Measurements from ENCODE around the gene PPP1R7. TPM values are rescaled to one million over a fixed set of nuclear protein-coding genes. Genes with fewer than 3 reads are reported as not detected.

The PPP1R7 gene
- total RNA-seq, 1 donor = 46.7 TPM

- Histone ChIP-seq H3K27ac (ENCODE audit: low read depth, low read length) (no peak overlapping the region), H2AFZ (ENCODE audit: low read length) (no peak overlapping the region), H3K4me1 (ENCODE audit: insufficient read depth, low read length) (no peaks in the 10 kb centered on the region), H3K36me3 (ENCODE audit: insufficient read depth, low read length) (no peaks in the 10 kb centered on the region), H3K79me2 (ENCODE audit: insufficient read depth, low read length) (no peaks in the 10 kb centered on the region), H4K20me1 (ENCODE audit: insufficient read depth, low read length) (no peaks in the 10 kb centered on the region), H3K9me3 (ENCODE audit: low read depth, low read length) (no peaks in the 10 kb centered on the region), H3K4me3 (ENCODE audit: insufficient read depth, low read length) (no peak overlapping the region), H3K27me3 (ENCODE audit: insufficient read depth, low read length) (peaks cover 3% of the 10 kb centered on the region), H3K4me2 (ENCODE audit: insufficient read depth, low read length) (no peak overlapping the region)
- peak; percentile 66 for DNase-seq (ENCODE audit: insufficient read length, low spot score, missing footprints)
- TF ChIP-seq, protein P1, sequence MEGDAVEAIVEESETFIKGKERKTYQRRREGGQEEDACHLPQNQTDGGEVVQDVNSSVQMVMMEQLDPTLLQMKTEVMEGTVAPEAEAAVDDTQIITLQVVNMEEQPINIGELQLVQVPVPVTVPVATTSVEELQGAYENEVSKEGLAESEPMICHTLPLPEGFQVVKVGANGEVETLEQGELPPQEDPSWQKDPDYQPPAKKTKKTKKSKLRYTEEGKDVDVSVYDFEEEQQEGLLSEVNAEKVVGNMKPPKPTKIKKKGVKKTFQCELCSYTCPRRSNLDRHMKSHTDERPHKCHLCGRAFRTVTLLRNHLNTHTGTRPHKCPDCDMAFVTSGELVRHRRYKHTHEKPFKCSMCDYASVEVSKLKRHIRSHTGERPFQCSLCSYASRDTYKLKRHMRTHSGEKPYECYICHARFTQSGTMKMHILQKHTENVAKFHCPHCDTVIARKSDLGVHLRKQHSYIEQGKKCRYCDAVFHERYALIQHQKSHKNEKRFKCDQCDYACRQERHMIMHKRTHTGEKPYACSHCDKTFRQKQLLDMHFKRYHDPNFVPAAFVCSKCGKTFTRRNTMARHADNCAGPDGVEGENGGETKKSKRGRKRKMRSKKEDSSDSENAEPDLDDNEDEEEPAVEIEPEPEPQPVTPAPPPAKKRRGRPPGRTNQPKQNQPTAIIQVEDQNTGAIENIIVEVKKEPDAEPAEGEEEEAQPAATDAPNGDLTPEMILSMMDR (IDR thresholded peaks at IDR 0.05; ENCODE audit: extremely low read depth, low read depth, low read length) = no peak
Observed at GRCh38 chr2:241199286-241199685, 49.0 kb downstream of the PPP1R7 start.

- H3K4me2 ChIP-seq (ENCODE audit: insufficient read depth, low read length) = no peak overlapping the region
- peaks cover 3% of the 10 kb centered on the region for H3K27me3 ChIP-seq (ENCODE audit: insufficient read depth, low read length)
- no peaks in the 10 kb centered on the region for H3K36me3 ChIP-seq (ENCODE audit: insufficient read depth, low read length)
- no peaks in the 10 kb centered on the region for H4K20me1 ChIP-seq (ENCODE audit: insufficient read depth, low read length)
- peak; percentile 83 for DNase-seq (ENCODE audit: insufficient read length, low spot score, missing footprints)
- TF ChIP-seq, protein P1 (IDR thresholded peaks at IDR 0.05; ENCODE audit: extremely low read depth, low read depth, low read length) = no peak
- H3K27ac ChIP-seq (ENCODE audit: low read depth, low read length) = no peak overlapping the region
- H3K9me3 ChIP-seq (ENCODE audit: low read depth, low read length) = no peaks in the 10 kb centered on the region
- no peaks in the 10 kb centered on the region for H3K79me2 ChIP-seq (ENCODE audit: insufficient read depth, low read length)
- no peaks in the 10 kb centered on the region for H3K4me1 ChIP-seq (ENCODE audit: insufficient read depth, low read length)
- H3K4me3 ChIP-seq (ENCODE audit: insufficient read depth, low read length) = no peak overlapping the region
- no peak overlapping the region for H2AFZ ChIP-seq (ENCODE audit: low read length)
Observed at GRCh38 chr2:241199897-241200821, 49.9 kb downstream of the PPP1R7 start.

- H3K27ac ChIP-seq (ENCODE audit: low read depth, low read length) = no peak overlapping the region
- no peak overlapping the region for H2AFZ ChIP-seq (ENCODE audit: low read length)
- no peaks in the 10 kb centered on the region for H4K20me1 ChIP-seq (ENCODE audit: insufficient read depth, low read length)
- H3K27me3 ChIP-seq (ENCODE audit: insufficient read depth, low read length) = no peaks in the 10 kb centered on the region
- peak; percentile 82 for DNase-seq (ENCODE audit: insufficient read length, low spot score, missing footprints)
- no peaks in the 10 kb centered on the region for H3K79me2 ChIP-seq (ENCODE audit: insufficient read depth, low read length)
- H3K36me3 ChIP-seq (ENCODE audit: insufficient read depth, low read length) = no peaks in the 10 kb centered on the region
- H3K4me3 ChIP-seq (ENCODE audit: insufficient read depth, low read length) = no peak overlapping the region
- TF ChIP-seq, protein P1 (IDR thresholded peaks at IDR 0.05; ENCODE audit: extremely low read depth, low read depth, low read length) = no peak
- no peak overlapping the region for H3K4me2 ChIP-seq (ENCODE audit: insufficient read depth, low read length)
- H3K4me1 ChIP-seq (ENCODE audit: insufficient read depth, low read length) = no peaks in the 10 kb centered on the region
- H3K9me3 ChIP-seq (ENCODE audit: low read depth, low read length) = no peaks in the 10 kb centered on the region
Observed at GRCh38 chr2:241200822-241201395, 50.6 kb downstream of the PPP1R7 start.

Data from osteoblast (primary cell).